Body of pancreas (tissue), 4 donors: Measurements from ENCODE around the gene WDR44. TPM values are rescaled to one million over a fixed set of nuclear protein-coding genes. Genes with fewer than 3 reads are reported as not detected.

ENCODE experiments used
- ATAC-seq: fragments of 150-250 bp; one replicate; pipeline ENCODE4 v1.9.1; 2016
- DNase-seq, 4 donors: peaks; one replicate each; pipeline ENCODE4 v3.0.0-alpha.2; 2019
- H3K27ac ChIP-seq, 4 donors: fragments of 200-600 bp; sonication (generic); 1 replicate in 3 of 4; 2 replicates in 1 of 4; pipeline versions ENCODE4 v1.5.1 to v1.6.1; 2016 to 2019; ENCODE audit warnings: mild to moderate bottlenecking in 1 of 4, mixed read lengths in 1 of 4, moderate library complexity in 1 of 4
- H3K27me3 ChIP-seq, 2 donors: fragments of 200-600 bp; sonication (generic); one replicate each; pipeline ENCODE4 v1.6.0; 2016; ENCODE audit warnings: mild to moderate bottlenecking in 1 of 2
- H3K36me3 ChIP-seq, 2 donors: fragments of 200-600 bp; sonication (generic); replicated peaks in 1 of 2; 2 replicates each; pipeline ENCODE4 v1.5.1; 2016; ENCODE audit warnings: low read depth in 2 of 2; ENCODE audit not compliant: insufficient read depth in 1 of 2
- H3K4me1 ChIP-seq: fragments of 200-600 bp; sonication (generic); one replicate; pipeline ENCODE4 v1.6.0; 2016
- H3K4me3 ChIP-seq, 2 donors: fragments of 200-600 bp; sonication (generic); 1 replicate in 1 of 2; 2 replicates in 1 of 2; pipeline ENCODE4 v1.5.1; 2016 to 2019
- H3K9me3 ChIP-seq, 3 donors: fragments of 200-600 bp; sonication (generic); 1 replicate in 2 of 3; 2 replicates in 1 of 3; pipeline ENCODE4 v1.5.1; 2016
- POLR2A ChIP-seq, 3 donors: fragments of 450-650 bp; IDR thresholded peaks; one replicate each; pipeline ENCODE4 v1.6.1; 2016; ENCODE audit warnings: antibody characterized with exemption in 3 of 3, mild to moderate bottlenecking in 2 of 3
- WGBS, 2 donors: methylation state at CpG; one replicate each; pipeline ENCODE4 v1.1.5; 2017; 5-methylcytosine and 5-hydroxymethylcytosine counted together
- intact Hi-C: fragments of 100-400 bp; cut with DNase I; formaldehyde crosslinking; loops from one replicate; pipeline ENCODE4 v1.15.1; 2023
- total RNA-seq, 2 donors: library from RNA; depleted of rRNA; stranded (reverse); fragments of >200 nt; gene quantifications; one replicate each; pipeline ENCODE4 v1.1.0, GENCODE V29; 2016
- TF ChIP-seq, protein P1 (sequence below), 7 experiments: fragments of 450-650 bp in 4 of 7; fragments of 200-600 bp in 3 of 7; sonication (generic) in 3 of 7; IDR thresholded peaks; one replicate each; pipeline ENCODE4 v1.5.1; 2016 to 2019; ENCODE audit warnings: antibody characterized with exemption in 7 of 7

Gene WDR44
- total RNA-seq, 2 donors from 2014 or later: 9.9 to 10.1 TPM

DNA sequence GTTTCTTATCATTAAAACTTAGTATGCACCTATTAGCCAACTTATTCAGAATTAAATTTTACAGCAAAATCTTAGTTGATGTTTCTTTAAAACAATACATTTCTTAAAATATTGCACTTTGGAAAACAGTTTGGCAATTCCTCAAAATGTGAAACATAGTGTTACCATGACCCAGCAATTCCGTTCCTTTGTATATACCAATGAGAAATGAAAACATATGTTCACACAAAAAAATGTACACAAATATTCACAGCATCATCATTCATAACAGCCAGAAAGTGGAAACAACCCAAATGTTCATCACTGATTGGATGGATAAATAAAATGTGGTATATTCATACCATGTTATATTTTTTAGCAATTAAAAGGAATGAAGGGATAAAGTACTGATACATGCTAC is 50.2 kb downstream of the WDR44 start:
- 90 to 100% methylated on average over 1 of the region's 1 CpG for WGBS, 2 donors
- Histone ChIP-seq H3K27ac (no peak overlapping the region), H3K27me3 (no peaks in the 10 kb centered on the region), H3K9me3 (no peaks in the 10 kb centered on the region), H3K4me3 (no peak overlapping the region), H3K4me1 (no peaks in the 10 kb centered on the region), H3K36me3 (peaks cover 0 to 2% of the 10 kb centered on the region in 2 donors)
- intact Hi-C loops: no loop called here
- TF ChIP-seq, protein P1, sequence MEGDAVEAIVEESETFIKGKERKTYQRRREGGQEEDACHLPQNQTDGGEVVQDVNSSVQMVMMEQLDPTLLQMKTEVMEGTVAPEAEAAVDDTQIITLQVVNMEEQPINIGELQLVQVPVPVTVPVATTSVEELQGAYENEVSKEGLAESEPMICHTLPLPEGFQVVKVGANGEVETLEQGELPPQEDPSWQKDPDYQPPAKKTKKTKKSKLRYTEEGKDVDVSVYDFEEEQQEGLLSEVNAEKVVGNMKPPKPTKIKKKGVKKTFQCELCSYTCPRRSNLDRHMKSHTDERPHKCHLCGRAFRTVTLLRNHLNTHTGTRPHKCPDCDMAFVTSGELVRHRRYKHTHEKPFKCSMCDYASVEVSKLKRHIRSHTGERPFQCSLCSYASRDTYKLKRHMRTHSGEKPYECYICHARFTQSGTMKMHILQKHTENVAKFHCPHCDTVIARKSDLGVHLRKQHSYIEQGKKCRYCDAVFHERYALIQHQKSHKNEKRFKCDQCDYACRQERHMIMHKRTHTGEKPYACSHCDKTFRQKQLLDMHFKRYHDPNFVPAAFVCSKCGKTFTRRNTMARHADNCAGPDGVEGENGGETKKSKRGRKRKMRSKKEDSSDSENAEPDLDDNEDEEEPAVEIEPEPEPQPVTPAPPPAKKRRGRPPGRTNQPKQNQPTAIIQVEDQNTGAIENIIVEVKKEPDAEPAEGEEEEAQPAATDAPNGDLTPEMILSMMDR (IDR thresholded peaks at IDR 0.05): no peak
- TF ChIP-seq POLR2A (IDR thresholded peaks at IDR 0.05): no peak
- no peak for ATAC-seq
- no peak for DNase-seq

DNA sequence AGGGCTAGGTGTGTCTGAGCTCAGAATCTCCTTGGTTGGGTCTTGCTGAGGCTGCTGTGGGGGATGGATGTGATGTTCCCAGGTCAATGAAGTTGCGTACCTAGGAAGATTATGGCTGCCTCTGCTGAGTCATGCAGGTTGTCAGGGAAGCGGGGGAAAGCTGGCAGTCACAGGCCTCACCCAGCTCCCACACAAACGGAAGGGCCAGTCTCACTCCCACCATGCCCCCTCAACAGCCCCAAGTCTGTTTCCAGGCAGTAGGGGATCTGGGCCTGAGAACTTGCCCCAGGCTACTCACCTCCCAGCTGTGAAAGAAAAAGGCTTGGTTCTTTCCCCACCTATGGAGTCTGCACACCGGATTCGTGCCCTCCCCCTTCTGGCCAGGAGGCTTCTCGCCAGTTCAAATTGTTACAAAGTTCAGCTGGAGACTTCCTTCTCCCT is 72.9 kb downstream of the WDR44 start:
- Histone ChIP-seq H3K27ac (no peak overlapping the region), H3K4me1 (no peaks in the 10 kb centered on the region), H3K9me3 (no peaks in the 10 kb centered on the region), H3K36me3 (no peaks in the 10 kb centered on the region), H3K27me3 (no peaks in the 10 kb centered on the region), H3K4me3 (no peak overlapping the region)
- no peak for DNase-seq
- intact Hi-C loops: no loop called here
- 80% methylated on average over 1 to 4 of the region's 6 CpGs for WGBS, 2 donors
- no peak for ATAC-seq
- no peak for TF ChIP-seq POLR2A (IDR thresholded peaks at IDR 0.05)
- TF ChIP-seq, protein P1 (IDR thresholded peaks at IDR 0.05): no peak

DNA sequence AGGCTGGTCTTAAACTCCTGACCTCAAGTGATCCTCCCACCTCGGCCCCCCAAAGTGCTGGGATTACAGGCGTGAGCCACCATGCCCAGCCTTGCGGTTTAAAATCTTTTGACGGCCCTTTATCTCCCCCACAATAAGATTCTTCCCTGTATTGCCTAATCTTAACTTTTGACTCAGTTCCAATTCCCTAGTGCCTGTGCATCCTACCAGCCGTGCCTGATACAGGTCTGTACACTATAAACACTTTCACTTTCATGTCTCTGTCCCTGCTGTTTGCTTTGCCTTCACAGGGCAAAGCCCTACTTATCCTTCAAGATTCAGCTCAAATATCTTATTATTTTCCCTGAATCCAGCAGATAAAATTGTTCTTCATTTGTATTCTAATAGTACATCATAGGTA is 74.6 kb downstream of the WDR44 start:
- DNase-seq (no peak), ATAC-seq (peak; percentile 38)
- intact Hi-C loops: no loop called here

DNA sequence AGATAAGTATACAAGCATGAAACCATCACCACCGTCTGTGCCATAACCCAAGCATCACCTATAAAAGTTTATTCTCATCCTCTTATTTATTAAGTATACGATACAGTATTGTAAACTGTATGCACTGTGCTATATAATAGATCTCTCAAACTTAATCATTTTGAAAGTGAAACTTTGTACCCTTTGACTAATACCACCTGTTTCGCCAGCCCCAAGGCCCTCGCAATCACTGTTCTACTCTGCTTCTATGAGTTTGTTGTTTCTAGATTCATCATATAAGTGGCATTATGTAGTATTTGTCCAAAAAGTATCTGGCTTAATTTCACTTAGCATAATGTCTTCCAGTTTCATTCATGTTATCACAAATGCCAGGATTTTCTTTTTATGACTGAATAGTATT is 77.7 kb downstream of the WDR44 start:
- no peak for ATAC-seq
- WGBS, 2 donors: 86 to 94% methylated on average over 4 of the region's 4 CpGs

More for the DNA sequence above, 74.6 kb downstream of the WDR44 start:
- 50 to 53% methylated on average over 5 of the region's 5 CpGs for WGBS, 2 donors
- Histone ChIP-seq H3K27me3 (no peaks in the 10 kb centered on the region), H3K36me3 (no peaks in the 10 kb centered on the region), H3K27ac (no peak overlapping the region), H3K4me1 (no peaks in the 10 kb centered on the region), H3K4me3 (no peak overlapping the region), H3K9me3 (no peaks in the 10 kb centered on the region)
- TF ChIP-seq, protein P1 (IDR thresholded peaks at IDR 0.05): no peak
- no peak for TF ChIP-seq POLR2A (IDR thresholded peaks at IDR 0.05)

DNA sequence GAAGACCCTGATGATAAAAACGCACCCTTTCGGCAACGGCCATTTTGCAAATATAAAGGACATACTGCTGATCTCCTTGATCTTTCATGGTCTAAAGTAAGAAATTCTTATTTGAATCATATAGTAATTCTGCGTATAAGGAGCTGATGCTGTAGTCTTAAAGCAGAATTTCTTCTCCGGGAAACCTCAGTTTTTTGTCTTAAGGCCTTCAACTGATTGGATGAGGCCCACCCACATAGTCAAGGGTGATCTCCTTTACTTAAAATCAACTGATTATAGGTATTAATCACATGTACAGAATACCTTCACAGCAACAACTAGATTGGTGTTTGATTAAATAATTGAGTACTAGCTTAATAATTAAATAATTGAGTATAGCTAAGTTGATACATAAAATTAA is 86.9 kb downstream of the WDR44 start:
- H3K4me3 ChIP-seq: no peak overlapping the region
- no peaks in the 10 kb centered on the region for H3K9me3 ChIP-seq
- no peak for DNase-seq
- TF ChIP-seq, protein P1 (IDR thresholded peaks at IDR 0.05): no peak
- TF ChIP-seq POLR2A (IDR thresholded peaks at IDR 0.05): no peak
- no peak overlapping the region for H3K27ac ChIP-seq
- no peaks in the 10 kb centered on the region for H3K4me1 ChIP-seq
- intact Hi-C loops: no loop called here
- no peak for ATAC-seq
- no peaks in the 10 kb centered on the region for H3K27me3 ChIP-seq
- peaks cover 0 to 2% of the 10 kb centered on the region in 2 donors for H3K36me3 ChIP-seq
- 93 to 96% methylated on average over 5 of the region's 5 CpGs for WGBS, 2 donors

More for the DNA sequence above, 77.7 kb downstream of the WDR44 start:
- no peaks in the 10 kb centered on the region for H3K36me3 ChIP-seq
- no peaks in the 10 kb centered on the region for H3K27me3 ChIP-seq
- H3K4me1 ChIP-seq: no peaks in the 10 kb centered on the region
- no peaks in the 10 kb centered on the region for H3K9me3 ChIP-seq
- no peak for TF ChIP-seq POLR2A (IDR thresholded peaks at IDR 0.05)
- TF ChIP-seq, protein P1 (IDR thresholded peaks at IDR 0.05): no peak
- DNase-seq: no peak
- intact Hi-C loops: no loop called here
- H3K27ac ChIP-seq: no peak overlapping the region
- no peak overlapping the region for H3K4me3 ChIP-seq
